Neuronal stem cell (in vitro differentiated cells): ENCODE measurements around the gene SETSIP.

Experiments used
- DNase-seq: peaks from one replicate; pipeline ENCODE4 v3.0.0-alpha.2; 2013; ENCODE audit warnings: low spot score
- H2AFZ ChIP-seq: one replicate; pipeline ENCODE4 v1.6.1; 2013; ENCODE audit warnings: mild to moderate bottlenecking, low read length, inconsistent platforms
- H2AK5ac ChIP-seq: 2 replicates; pipeline ENCODE4 v1.6.1; 2013; ENCODE audit warnings: low read depth, mild to moderate bottlenecking, inconsistent platforms, low read length, moderate library complexity, mixed read lengths
- H2BK120ac ChIP-seq: 2 replicates; pipeline ENCODE4 v1.6.1; 2013; ENCODE audit warnings: low read depth, mild to moderate bottlenecking, inconsistent platforms, low read length, moderate library complexity, mixed read lengths
- H2BK12ac ChIP-seq: one replicate; pipeline ENCODE4 v1.6.1; 2013; ENCODE audit warnings: low read length, inconsistent platforms
- H2BK15ac ChIP-seq: 2 replicates; pipeline ENCODE4 v1.6.1; 2013; ENCODE audit warnings: mild to moderate bottlenecking, low read length, inconsistent platforms, mixed read lengths
- H2BK5ac ChIP-seq: one replicate; pipeline ENCODE4 v1.6.1; 2013; ENCODE audit warnings: inconsistent platforms, mild to moderate bottlenecking, low read length, moderate library complexity
- H3K14ac ChIP-seq: one replicate; pipeline ENCODE4 v1.6.1; 2013; ENCODE audit warnings: low read length, inconsistent platforms
- H3K18ac ChIP-seq: 2 replicates; pipeline ENCODE4 v1.6.1; 2013; ENCODE audit warnings: low read length, inconsistent platforms
- H3K23ac ChIP-seq: 2 replicates; pipeline ENCODE4 v1.6.1; 2013; ENCODE audit warnings: low read depth, mild to moderate bottlenecking, mixed read lengths, low read length, inconsistent platforms; ENCODE audit not compliant: poor library complexity
- H3K27ac ChIP-seq: replicated peaks from 3 replicates; pipeline ENCODE4 v1.5.1; 2013; ENCODE audit warnings: low read length, inconsistent platforms
- H3K27me3 ChIP-seq, 3 experiments: 2 replicates each; pipeline ENCODE4 v1.6.1; 2013; ENCODE audit warnings: low read length in 3 of 3, mild to moderate bottlenecking in 2 of 3, inconsistent platforms in 1 of 3, low read depth in 1 of 3, mixed read lengths in 1 of 3, moderate library complexity in 1 of 3; ENCODE audit not compliant: control insufficient read depth in 3 of 3, insufficient read depth in 3 of 3
- H3K36me3 ChIP-seq, 2 donors: replicated peaks in 1 of 2; 2 replicates each; pipeline ENCODE4 v1.6.1; 2013; ENCODE audit warnings: low read length in 2 of 2; ENCODE audit not compliant: control insufficient read depth in 2 of 2, insufficient read depth in 2 of 2
- H3K4ac ChIP-seq: 2 replicates; pipeline ENCODE4 v1.6.1; 2013; ENCODE audit warnings: inconsistent platforms, mild to moderate bottlenecking, low read length, moderate library complexity
- H3K4me1 ChIP-seq, 2 donors: 1 replicate in 1 of 2; 2 replicates in 1 of 2; pipeline ENCODE4 v1.6.1; 2013; ENCODE audit warnings: low read length in 2 of 2, low read depth in 1 of 2; ENCODE audit not compliant: control insufficient read depth in 2 of 2, insufficient read depth in 1 of 2
- H3K4me2 ChIP-seq: one replicate; pipeline ENCODE4 v1.6.1; 2013; ENCODE audit warnings: mild to moderate bottlenecking, low read length, inconsistent platforms; ENCODE audit not compliant: insufficient read depth, poor library complexity, severe bottlenecking
- H3K4me3 ChIP-seq, 2 donors: 2 replicates each; pipeline ENCODE4 v1.5.1; 2013; ENCODE audit warnings: low read length in 2 of 2, mild to moderate bottlenecking in 2 of 2, inconsistent platforms in 1 of 2, moderate library complexity in 1 of 2
- H3K79me1 ChIP-seq: one replicate; pipeline ENCODE4 v1.6.1; 2013; ENCODE audit warnings: low read depth, mild to moderate bottlenecking, inconsistent platforms, low read length, moderate library complexity
- H3K9ac ChIP-seq: one replicate; pipeline ENCODE4 v1.6.1; 2013; ENCODE audit warnings: mild to moderate bottlenecking, low read depth, low read length, inconsistent platforms; ENCODE audit not compliant: poor library complexity
- H3K9me3 ChIP-seq, 2 donors: replicated peaks in 1 of 2; 2 replicates each; pipeline versions ENCODE3 to v1.6.1; 2013; ENCODE audit warnings: low read length in 2 of 2, mild to moderate bottlenecking in 2 of 2, inconsistent platforms in 1 of 2, low read depth in 1 of 2, mixed read lengths in 1 of 2, moderate library complexity in 1 of 2; ENCODE audit not compliant: control insufficient read depth in 2 of 2, insufficient read depth in 1 of 2
- H4K8ac ChIP-seq: one replicate; pipeline ENCODE4 v1.6.1; 2013; ENCODE audit warnings: low read depth, mild to moderate bottlenecking, inconsistent platforms, low read length, moderate library complexity
- H4K91ac ChIP-seq: one replicate; pipeline ENCODE4 v1.6.1; 2013; ENCODE audit warnings: low read length, low read depth, mild to moderate bottlenecking, inconsistent platforms; ENCODE audit not compliant: poor library complexity
- WGBS, 2 donors: extraction: QIAGEN DNeasy Blood & Tissue Kit; methylation state at CpG; one replicate each; pipeline ENCODE4 v1.1.7; 2013; ENCODE audit warnings: missing lambda C conversion rate in 2 of 2, mixed read lengths in 1 of 2; ENCODE audit not compliant: insufficient read length in 2 of 2, insufficient replicate concordance in 1 of 2; ENCODE audit errors: extremely low coverage in 2 of 2; 5-methylcytosine and 5-hydroxymethylcytosine counted together

Gene SETSIP

GRCh38 chr1:92108631-92109030 lies 33.4 kb upstream of the SETSIP start:
- Histone ChIP-seq H4K8ac (no peak overlapping the region), H3K4ac (no peak overlapping the region), H3K9me3 (no peaks in the 10 kb centered on the region), H3K27me3 (no peaks in the 10 kb centered on the region), H3K14ac (no peak overlapping the region), H3K4me1 (no peaks in the 10 kb centered on the region), H3K4me2 (no peak overlapping the region), H2BK5ac (no peak overlapping the region), H3K27ac (no peak overlapping the region), H3K4me3 (no peak overlapping the region), H3K18ac (no peak overlapping the region), H3K79me1 (no peaks in the 10 kb centered on the region), H4K91ac (no peak overlapping the region), H3K36me3 (no peaks in the 10 kb centered on the region), H2AFZ (no peak overlapping the region), H2BK12ac (no peak overlapping the region), H2BK15ac (no peak overlapping the region), H3K9ac (no peak overlapping the region), H3K23ac (no peak overlapping the region), H2AK5ac (no peak overlapping the region), H2BK120ac (no peak overlapping the region)
- DNase-seq: no peak
- WGBS, 2 donors: no CpG with 5 or more reads among the region's 2 CpGs

- no CpG with 5 or more reads among the region's 3 CpGs for WGBS, 2 donors
- no peak overlapping the region for H3K9ac ChIP-seq
- H3K27me3 ChIP-seq: no peaks in the 10 kb centered on the region
- H2AFZ ChIP-seq: no peak overlapping the region
- no peak overlapping the region for H2BK12ac ChIP-seq
- no peak overlapping the region for H2BK5ac ChIP-seq
- no peak overlapping the region for H3K14ac ChIP-seq
- no peaks in the 10 kb centered on the region for H3K79me1 ChIP-seq
- H2BK15ac ChIP-seq: no peak overlapping the region
- H2BK120ac ChIP-seq: no peak overlapping the region
- H4K91ac ChIP-seq: no peak overlapping the region
- H3K18ac ChIP-seq: no peak overlapping the region
- H3K4me2 ChIP-seq: no peak overlapping the region
- H2AK5ac ChIP-seq: no peak overlapping the region
- H3K4me1 ChIP-seq: no peaks in the 10 kb centered on the region
- H4K8ac ChIP-seq: no peak overlapping the region
- DNase-seq: no peak
- H3K4ac ChIP-seq: no peak overlapping the region
- H3K23ac ChIP-seq: no peak overlapping the region
- no peaks in the 10 kb centered on the region for H3K9me3 ChIP-seq
- no peak overlapping the region for H3K27ac ChIP-seq
- no peak overlapping the region for H3K4me3 ChIP-seq
- H3K36me3 ChIP-seq: no peaks in the 10 kb centered on the region
These were observed 30.4 kb upstream of the SETSIP start for GRCh38 chr1:92105546-92106081.

GRCh38 chr1:92096317-92096716 lies 21.1 kb upstream of the SETSIP start:
- H3K4me3 ChIP-seq: no peak overlapping the region

DNA sequence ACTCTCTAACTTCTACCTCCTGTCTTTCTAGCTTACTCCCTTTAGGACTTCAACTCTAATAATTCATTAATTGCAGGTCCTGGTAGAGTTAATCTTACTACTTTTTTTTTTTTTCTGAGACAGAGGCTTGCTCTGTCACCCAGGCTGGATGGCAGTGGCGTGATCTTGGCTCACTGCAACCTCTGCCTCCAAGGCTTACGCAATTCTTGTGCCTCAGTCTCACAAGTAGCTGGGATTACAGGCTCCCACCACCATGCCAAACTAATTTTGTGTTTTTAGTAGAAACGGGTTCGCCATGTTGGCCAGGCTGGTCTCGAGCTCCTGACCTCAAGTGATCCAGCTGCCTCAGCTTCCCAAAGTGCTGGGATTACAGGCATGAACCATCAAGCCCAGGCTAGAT lies 20.7 kb upstream of the SETSIP start:
- H3K27me3 ChIP-seq: no peaks in the 10 kb centered on the region
- H2BK120ac ChIP-seq: no peak overlapping the region
- no peaks in the 10 kb centered on the region for H3K9me3 ChIP-seq
- no peak overlapping the region for H2BK12ac ChIP-seq
- no peak overlapping the region for H3K14ac ChIP-seq
- no peaks in the 10 kb centered on the region for H3K4me1 ChIP-seq
- H3K4me3 ChIP-seq: no peak overlapping the region
- no peak overlapping the region for H3K9ac ChIP-seq
- no peak overlapping the region for H3K18ac ChIP-seq
- DNase-seq: no peak
- H3K36me3 ChIP-seq: no peaks in the 10 kb centered on the region
- H3K23ac ChIP-seq: no peak overlapping the region
- H3K27ac ChIP-seq: no peak overlapping the region
- H2AK5ac ChIP-seq: no peak overlapping the region
- no CpG with 5 or more reads among the region's 5 CpGs for WGBS, 2 donors
- no peak overlapping the region for H2AFZ ChIP-seq
- H2BK5ac ChIP-seq: no peak overlapping the region
- H4K8ac ChIP-seq: no peak overlapping the region
- H3K4me2 ChIP-seq: no peak overlapping the region
- no peak overlapping the region for H3K4ac ChIP-seq
- no peak overlapping the region for H2BK15ac ChIP-seq
- H3K79me1 ChIP-seq: no peaks in the 10 kb centered on the region
- no peak overlapping the region for H4K91ac ChIP-seq

More at GRCh38 chr1:92096317-92096716, 21.1 kb upstream of the SETSIP start:
- H3K9me3 ChIP-seq: no peaks in the 10 kb centered on the region
- no peak overlapping the region for H3K18ac ChIP-seq
- no peak overlapping the region for H3K9ac ChIP-seq
- no peak overlapping the region for H2BK120ac ChIP-seq
- no peak overlapping the region for H3K4ac ChIP-seq
- H3K36me3 ChIP-seq: no peaks in the 10 kb centered on the region
- no peak overlapping the region for H3K23ac ChIP-seq
- H2AK5ac ChIP-seq: no peak overlapping the region
- H2BK15ac ChIP-seq: no peak overlapping the region
- no peak overlapping the region for H2BK12ac ChIP-seq
- H3K4me1 ChIP-seq: no peaks in the 10 kb centered on the region
- H3K27me3 ChIP-seq: no peaks in the 10 kb centered on the region
- H3K14ac ChIP-seq: no peak overlapping the region
- H3K4me2 ChIP-seq: no peak overlapping the region
- no peak for DNase-seq
- no peak overlapping the region for H2AFZ ChIP-seq
- H4K91ac ChIP-seq: no peak overlapping the region
- H4K8ac ChIP-seq: no peak overlapping the region
- no peak overlapping the region for H2BK5ac ChIP-seq
- no peaks in the 10 kb centered on the region for H3K79me1 ChIP-seq
- no peak overlapping the region for H3K27ac ChIP-seq
